ENCODE results near the gene ETNPPL.
A peak's percentile ranks its signal among the peaks of the same experiment; 100 is the strongest.

ETNPPL gene

DNA sequence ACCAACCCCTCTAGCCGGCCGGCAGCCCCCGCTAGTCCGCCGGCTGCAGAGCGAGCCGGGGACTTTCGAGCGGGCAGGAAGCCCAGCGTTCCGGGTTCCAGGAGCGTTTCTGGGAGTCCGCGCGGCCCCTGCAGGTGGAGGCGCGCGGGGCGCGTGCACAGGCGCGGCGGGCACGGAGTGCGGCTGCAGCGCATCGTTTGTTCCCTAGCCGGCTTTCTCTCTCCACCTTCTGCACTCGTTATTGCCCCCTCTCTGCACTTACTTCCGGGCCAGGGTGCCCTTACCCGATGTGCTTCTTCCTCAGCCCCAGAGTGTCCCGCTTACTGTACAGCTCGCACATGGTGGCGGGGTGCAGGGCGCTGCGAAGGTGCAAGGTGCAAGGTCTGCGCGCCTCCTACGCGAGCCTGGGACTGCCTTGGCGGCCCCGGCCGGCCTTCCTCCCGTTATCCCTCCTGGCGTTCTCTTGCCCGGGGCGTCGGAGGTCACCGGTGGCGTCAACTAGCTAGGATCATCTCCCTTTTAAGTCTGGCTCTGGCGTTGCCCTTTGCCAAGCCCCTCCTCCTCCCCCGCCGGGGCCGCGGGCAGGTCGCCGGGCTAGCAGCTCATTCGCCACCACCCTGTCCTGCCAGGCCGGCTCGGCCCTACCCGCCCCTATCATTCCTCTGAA lies at the start of gene ETNPPL:
TSS of gene ETNPPL (minus strand) at position 495 of the 667 bp plus-strand sequence. CDS start at position 340, 155 bp downstream.
- DNase-seq: peak; percentile 1

DNA sequence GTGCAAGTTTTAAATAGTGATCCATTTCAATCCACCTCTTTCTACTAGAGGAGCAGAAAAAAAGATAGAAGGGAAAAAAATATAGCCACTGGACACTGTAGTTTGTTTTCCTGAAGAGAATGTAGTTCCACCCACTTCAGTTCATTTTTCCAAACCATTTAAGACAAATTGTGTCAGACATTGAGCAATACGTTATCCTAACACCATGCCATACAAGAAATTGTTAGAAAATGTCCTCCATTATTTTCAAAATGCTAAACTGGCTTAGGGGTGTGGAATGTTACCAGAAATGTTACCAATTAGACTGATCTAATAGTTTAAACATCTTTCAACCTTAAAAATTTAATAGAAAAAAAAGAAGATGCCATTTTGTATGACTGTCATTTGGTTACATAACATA lies 48.6 kb upstream of the ETNPPL start:
- no peak for DNase-seq

DNA sequence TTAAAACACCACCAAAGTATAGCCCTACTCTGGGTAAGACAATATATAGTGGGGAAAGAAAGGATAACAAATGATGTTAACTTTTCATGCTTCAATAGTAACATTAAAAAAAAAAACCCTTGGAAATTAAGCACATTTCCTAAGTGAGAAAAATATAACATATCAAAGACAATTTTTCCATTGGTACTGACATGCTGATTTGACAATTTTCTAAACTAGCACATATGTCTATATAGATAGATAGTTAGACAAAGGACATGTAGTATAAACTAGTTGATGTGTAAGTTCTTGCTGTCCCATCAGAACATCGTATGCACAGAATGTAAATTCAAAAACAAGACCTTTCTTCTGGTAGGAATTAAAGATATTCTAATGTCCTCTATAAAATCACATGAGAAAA lies 47.2 kb upstream of the ETNPPL start:
- DNase-seq: no peak

DNA sequence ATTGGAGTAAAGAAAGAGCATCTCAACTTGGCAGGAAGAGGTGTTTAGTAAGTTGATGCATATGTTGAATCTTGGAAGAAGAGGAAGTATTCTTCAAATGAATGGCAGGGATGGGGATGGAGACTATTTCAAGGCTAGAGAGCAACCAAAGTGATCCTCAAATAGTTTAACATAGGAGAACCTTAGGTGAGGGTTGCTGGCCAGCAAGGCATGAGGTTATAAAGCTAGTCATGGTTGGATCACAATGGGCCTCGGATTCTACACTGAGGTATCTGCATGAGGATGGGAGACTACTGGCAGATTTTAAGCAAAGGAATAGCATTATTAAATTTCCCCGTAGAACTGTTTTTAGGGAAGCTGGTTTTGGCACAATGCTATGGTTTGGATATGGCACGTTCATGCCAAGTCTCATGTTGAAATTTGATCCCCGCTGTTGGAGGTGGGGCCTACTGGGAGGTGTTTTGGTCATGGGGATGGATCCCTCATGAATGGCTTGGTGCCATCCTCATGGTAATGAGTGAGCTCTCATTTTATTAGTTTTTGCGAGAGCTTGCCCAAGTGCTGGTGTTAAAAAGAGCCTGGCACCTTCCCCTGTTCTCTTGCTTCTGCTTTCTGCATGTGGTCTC lies 41.9 kb upstream of the ETNPPL start:
- no peak for DNase-seq

DNA sequence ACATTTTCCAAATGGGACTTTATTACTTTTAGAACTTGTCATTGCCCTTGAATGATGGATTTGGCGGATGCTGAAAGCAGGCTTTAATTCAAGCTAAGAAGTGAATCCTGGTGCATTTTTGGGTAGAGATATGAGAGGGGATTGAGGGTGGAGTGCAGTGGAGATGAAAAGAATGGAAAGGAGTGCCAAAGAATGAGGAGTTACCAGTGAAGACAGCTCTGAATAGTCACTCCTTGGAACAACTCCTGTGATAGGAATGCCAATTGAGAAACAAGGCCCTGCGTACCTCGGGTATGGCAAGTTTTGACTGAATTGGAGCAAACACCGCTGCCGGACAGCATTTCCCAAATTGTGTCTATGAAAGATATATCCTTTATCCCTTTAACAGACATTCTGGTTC lies 36.5 kb upstream of the ETNPPL start:
- DNase-seq: no peak

DNA sequence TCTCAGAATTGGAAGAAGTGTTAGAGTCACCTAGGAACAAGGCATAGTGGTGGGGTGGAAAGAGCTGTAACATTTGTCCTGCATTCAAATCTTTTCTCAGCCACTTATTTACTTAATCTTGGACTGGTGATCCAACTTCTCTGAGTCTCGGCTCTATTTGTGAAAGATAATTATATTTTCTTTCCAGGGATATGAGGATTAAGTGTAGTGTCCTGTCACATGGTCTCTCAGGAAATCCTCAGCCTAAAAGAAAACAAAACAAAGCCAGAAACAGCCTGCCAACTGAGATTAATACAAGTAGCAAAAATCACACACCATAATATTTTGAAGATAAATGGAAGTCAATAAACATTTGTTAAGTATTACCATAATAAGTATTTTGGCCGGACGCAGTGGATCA lies 33.3 kb upstream of the ETNPPL start:
- no peak for DNase-seq

DNA sequence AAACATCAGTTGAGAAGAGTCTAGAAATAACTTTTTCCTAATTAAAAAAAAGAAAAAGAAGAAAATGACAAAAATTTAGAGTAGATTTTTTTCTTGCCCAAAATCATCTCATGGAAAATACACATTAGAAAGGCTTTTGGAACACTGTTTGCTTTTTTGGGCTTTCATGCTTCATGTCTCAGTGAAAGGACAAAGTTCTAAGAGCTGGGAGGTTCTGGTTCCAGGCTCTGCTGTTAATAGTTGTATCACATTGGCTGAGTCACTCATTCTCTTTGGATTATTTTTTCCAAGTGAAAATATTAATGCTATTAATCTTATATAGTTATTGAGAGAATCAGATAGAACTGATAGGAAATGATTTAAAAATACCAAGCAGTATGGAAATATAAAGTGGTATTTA lies 32.9 kb upstream of the ETNPPL start:
- no peak for DNase-seq

DNA sequence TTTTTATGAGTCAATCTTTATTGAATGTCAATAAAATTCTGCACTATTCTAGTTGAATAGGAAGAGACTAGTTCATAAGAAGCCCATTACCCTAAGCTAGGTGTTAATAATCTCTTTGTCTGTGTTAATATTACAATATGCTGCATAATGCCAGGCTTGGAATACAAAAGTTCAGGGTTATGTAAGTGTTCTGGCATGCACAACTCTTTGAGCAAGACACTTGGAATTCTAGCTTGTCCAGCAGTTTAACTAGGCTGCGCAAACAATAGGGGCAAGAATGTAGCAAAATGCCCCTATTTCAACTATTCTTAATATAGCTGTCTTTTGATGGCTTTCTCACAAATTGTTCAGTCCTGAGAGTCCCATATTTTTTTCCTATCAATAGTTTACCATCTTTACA lies 31.3 kb upstream of the ETNPPL start:
- DNase-seq: no peak

DNA sequence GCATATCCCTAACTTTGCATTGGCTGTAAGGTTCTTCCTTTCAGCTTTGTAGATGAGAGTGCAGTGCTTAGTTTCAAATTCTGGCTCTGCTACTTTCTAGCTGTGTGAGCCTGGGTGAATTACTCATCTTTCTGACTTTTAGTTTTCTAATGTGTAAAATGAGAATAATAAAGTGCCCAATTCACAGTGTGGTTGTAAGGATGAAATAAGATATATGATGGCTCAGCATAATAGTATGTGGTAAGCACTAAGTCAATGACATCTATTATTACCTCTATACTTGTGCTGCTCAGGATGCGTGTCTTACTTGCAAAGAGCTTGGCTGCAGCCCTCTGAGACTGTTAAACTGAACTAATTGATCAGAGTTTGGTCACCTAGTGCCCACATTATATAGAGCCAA lies 30.6 kb upstream of the ETNPPL start:
- no peak for DNase-seq

DNA sequence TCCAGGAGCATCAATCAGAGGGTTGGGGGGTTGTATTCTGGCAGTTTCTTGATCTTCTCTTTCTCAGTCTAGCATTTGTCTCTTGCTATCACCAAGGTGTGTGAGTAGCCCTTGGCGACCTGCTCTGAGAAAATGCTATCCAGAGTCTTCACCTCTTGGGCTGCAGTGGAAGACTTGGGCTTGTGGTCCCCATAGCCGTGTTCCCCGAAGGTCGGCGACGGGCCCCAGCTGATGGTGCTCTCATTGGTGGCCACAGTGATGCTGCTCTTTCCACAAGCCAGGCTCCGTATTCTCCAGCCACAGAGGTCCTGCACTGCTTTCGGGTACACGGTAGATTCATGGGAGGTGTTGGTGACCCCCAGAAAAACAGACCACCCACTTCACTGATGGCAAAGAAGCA lies 25.9 kb upstream of the ETNPPL start:
- no peak for DNase-seq

DNA sequence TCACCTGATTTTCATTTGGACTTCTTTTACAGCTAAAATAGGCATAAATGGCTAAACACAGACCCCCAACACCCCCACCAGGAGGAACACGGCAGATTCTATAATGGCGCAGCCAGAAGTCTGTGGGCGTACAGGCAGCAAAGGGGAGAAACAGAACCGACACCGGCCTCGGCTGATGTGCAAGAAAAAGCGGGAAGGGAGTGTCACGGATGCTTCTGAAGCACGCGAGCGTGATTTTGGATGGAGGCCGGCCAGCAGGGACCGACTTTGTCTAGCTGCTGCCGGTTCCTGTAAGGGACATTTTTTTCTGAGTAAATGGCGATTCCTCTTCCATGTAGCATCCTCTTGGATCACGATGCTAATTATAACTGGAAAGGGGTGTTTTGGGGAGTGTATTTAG lies 24.9 kb upstream of the ETNPPL start:
- DNase-seq: no peak

DNA sequence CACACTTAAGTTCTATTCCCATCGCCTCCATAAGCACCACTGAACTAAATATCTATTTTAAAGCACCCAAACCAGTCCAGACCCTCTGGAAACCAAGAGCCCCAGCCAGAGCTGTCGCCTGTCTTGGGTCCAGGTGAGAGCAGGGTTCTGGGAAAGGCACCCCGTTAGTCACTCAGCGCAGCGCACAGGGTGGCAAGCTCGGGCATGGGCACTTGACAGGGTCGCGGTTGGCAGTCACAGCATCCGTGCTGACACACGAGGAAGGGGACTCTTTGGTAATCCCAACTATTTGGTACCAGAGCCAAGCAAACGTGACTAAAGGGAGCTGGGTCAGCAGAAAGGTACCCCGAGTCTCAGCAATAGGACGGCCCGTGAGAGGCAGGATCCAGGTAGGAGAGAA lies 24.3 kb upstream of the ETNPPL start:
- DNase-seq: no peak

DNA sequence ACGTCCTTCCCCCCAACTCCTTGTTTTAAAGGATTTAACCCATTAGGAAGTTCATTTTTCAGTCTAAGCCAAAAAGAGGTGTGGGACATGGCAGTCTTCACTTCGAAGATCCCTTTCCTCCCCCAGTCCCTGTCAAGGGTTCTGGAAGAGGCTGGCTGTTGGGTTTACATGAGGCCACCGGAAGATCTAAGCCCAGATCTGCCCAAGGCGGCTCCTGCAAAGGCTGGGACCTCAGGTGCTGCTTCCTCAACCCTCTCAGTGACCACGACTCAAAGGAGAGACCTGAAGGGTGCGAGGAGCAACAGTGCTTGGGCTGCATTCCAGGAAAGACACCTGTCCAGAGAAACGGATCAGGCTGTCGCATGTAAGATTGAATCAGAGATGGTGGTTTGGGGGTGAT lies 23.5 kb upstream of the ETNPPL start:
- DNase-seq: no peak

DNA sequence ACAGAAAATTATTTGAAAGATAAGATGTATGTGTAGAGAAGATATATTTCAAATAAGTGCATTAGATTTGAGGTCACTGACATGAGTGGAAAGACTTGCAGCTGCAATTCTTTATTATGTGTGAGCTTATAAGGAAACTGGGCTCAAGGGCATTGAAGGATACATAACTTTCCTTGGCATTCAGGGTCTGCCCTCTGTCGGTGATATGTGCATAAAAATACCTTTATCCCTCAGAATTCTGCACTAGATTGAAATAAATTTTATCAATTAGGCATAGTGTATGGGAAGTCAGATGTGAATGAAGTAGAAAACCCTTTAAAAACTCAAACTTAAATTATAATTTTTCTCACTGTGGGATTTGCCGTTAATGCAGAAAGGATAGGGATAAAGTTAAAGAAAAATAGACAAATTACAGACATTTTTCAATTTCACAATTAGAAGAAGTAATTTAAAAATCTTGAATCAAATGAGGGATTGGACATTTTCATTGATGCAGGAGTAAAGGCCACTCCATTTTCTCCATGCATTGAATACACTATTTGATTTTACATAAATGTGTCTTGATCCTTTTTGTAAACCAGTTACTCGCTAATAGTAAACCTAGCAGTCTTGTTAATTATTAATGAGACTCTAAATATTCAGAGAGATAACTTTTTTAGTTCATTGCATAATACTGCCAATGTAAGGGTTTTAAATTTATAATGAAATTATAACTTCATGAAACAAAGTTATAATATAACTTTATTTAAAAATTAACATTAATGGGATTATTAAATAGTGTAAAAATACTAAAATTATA lies 21.0 kb upstream of the ETNPPL start:
- DNase-seq: no peak

DNA sequence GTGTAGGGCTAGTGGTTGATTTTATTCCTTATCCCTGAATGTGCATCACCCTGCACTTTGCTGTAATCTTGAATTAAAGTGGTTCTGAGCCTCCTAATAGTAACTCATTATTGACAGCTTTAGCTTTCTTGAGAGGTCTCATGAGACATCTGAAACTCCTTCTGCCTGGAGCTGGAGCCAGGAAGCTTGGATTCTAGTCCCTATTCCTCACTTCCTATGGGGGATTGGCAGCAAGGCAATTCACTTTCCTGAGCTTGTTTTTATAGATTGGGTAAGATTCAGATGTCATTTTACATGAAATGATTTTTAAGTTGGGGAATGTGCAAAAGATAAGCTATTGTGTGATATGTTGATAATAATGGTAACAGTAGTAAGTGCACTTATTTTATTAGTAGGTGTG lies 17.1 kb upstream of the ETNPPL start:
- no peak for DNase-seq

DNA sequence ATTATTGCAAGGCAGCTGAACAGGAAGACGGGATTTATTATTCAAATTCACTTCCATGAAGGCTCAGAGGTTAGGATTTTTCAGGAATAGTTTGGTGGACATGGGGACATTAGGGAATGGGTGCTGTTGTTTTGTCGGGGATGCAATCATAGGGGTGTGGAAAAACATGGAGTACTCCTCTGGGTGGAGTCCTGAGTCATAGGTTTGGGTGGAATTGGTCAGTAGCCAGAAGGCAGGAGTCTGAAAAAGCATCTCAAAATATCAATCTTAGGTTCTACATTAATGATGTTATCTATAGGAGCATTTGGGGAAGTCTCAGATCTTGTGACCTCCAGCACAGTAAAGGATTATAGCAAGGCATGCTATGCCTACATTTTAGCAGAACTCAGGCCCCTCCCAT lies 14.5 kb upstream of the ETNPPL start:
- DNase-seq: no peak

DNA sequence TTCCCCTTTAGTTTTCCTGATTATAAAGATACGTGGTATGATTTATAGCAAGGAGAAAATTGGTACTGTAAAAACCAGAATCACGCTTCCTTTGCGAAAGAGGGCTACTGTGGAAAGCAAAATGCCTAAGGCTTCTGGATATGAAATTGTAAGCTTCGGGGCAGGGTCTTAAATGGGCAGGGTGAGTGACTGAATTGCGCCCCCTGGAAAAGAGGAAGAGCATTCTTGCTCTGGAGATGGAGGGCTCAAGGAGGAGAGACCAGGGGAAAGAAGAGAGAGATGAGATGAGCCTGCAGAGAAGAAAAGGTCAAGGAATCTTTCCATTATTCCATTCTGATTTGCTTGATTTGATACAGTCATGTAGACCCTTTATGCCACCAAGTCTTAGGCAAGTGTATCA lies 13.1 kb upstream of the ETNPPL start:
- no peak for DNase-seq

DNA sequence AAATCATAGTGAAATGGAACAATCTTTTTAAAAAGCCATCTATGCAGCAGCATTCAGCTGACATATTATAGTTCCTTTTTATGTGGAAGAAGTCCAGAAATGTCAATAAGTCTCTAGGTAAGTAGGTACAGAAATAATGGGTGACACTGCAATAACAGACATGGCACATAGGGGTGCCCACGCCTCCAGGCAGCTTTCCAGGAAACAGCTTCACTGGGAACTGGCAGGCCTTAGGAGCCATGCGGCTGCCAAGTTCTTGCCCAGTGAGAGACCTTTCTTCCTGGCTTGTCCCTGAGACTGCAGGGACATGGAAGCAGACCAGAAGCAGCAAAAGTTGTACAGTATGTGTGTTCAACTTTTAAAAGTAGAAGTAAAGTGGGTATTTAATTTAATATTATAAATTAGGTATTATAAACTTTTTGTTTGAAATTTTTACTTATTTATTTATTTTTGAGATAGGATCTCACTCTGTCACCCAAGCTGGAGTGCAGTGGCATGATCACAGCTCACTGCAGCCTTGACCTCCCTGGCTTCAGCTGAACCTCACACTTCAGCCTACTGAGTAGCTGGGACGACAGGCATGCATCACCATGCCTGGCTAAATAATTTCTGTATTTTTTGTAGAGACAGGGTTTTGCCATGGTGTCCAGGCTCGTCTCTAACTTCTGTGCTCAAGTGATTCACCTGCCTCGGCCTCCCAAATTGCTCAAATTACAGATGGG lies 12.1 kb upstream of the ETNPPL start:
- DNase-seq: no peak

DNA sequence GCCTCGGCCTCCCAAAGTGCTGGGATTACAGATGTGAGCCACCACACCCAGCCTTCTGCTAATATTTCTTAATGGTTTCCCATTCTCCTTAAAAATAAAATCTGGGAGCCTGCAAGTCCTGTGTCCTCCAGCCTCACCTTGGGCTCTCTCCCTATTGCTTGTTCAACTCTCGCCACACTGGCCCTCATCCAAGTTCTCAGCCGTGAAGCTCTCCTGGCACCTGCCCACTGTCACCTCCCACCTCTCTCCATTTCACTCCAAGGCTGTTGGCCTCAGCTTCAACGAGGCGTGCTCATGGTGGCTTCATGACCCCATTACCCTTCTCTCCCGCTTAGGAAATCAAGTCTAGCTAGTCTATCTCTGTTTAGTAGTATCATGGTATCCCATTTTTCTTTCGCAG lies 9.5 kb upstream of the ETNPPL start:
- DNase-seq: no peak

DNA sequence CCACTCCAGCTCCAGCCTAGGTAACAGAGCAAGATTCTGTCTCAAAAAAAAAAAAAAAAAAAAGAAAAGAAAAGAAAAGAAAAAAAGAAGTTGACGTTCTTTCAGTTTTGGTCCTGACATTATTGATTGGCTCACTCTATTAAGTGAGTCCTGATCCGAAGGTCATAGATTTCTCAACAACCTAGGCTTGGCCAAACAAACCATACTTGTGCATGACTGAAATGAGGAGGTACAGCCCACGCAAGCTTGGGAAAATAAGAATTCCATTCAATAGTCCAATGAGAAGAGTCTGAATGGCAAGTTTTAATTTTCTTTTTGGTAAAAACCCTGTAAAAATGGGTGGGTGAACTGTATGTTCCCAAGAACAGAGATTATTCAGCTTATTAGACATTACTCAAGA lies 3.2 kb upstream of the ETNPPL start:
- DNase-seq: no peak

DNA sequence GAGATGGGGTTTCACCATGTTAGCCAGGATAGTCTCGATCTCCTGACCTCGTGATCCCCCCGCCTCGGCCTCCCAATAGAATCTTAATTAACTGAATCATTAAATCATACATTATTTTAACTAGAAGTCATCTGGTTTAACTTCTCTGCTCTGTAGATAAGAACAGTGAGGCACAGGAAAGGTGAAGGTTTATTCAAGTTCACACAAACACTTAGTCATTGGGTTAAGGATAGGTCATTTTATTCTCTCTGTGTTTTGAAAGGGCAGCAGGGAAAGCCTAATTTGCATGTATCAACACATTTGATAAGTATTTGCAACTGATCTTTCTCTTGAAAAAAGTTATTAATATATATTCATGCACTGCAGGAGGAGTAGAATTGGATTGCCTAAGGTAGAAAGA lies 1.1 kb upstream of the ETNPPL start:
- no peak for DNase-seq

DNA sequence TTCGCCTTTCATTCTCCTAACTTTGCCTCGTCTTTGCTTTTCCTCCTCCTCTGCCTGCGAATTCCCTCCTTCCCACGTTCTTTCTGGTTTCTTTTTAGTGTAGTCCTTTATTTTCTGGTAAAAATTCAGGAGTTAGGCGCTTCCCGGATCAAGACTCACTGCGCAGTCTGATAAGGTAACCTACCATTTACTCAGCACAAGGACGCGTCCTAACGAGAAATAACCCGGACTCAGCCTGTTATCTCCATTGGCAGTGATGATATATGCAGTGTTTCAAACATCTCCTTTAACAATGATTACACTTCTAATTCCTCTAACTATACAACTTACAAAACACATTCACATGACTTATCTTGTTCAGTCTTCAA lies 357 bp upstream of the ETNPPL start:
- DNase-seq: no peak

DNA sequence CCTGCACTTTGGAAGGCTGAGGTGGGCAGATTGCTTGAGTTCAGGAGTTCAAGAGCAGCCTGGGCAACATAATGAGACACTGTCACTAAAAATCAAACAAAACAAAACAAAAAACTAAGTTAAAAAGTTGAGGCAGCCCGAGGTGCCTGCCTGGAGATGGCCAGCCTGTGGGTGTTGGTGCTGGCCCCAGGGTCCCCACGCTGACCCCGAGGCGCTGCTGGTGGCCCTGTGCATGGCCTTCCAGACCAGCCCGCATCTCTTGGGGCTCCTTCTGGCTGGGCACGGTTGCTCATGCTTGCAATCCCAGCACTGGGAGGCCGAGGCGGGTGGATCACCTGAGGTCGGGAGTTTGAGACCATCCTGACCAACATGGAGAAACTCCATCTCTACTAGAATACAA lies 4.4 kb downstream of the ETNPPL start:
- DNase-seq: no peak

DNA sequence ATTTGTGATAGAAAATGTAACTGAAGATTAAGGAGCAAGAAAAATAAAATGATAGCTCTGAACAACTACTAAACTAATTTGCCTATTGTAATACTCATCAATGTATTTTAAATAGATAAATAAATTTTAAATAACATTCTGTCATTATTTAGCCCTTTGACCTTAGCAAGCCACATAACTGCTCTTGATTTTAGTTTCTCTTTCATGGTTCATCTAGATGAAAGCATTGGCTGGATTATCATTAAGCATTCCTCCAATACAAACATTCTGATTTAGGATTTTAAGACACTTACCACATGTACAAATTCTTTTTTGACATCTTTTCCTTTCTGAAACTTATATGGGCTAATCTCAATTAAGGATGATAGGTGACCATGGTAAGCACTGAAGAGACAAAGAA lies 8.5 kb downstream of the ETNPPL start:
- DNase-seq: no peak
